ENCODE results near the gene CST9L.

DNA sequence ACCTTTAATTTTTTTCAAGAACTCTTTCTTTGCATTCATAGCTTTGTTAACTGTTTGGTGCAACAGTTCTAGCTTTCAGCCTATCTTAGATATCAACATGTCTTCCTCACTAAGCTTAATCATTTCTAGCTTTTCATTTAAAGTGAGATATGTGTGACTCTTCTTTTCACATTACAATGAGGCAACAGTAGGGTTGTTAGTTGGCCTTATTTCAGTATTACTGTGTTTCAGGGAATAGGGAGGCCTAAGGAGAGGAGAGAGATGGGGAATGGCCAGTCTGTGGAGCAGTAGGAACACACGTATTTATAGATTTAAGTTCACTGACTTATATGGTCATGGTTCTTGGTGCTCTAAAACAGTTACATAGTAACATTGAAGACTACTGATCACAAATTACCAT lies 35.8 kb downstream of the CST9L start:
- TF ChIP-seq, protein P1, sequence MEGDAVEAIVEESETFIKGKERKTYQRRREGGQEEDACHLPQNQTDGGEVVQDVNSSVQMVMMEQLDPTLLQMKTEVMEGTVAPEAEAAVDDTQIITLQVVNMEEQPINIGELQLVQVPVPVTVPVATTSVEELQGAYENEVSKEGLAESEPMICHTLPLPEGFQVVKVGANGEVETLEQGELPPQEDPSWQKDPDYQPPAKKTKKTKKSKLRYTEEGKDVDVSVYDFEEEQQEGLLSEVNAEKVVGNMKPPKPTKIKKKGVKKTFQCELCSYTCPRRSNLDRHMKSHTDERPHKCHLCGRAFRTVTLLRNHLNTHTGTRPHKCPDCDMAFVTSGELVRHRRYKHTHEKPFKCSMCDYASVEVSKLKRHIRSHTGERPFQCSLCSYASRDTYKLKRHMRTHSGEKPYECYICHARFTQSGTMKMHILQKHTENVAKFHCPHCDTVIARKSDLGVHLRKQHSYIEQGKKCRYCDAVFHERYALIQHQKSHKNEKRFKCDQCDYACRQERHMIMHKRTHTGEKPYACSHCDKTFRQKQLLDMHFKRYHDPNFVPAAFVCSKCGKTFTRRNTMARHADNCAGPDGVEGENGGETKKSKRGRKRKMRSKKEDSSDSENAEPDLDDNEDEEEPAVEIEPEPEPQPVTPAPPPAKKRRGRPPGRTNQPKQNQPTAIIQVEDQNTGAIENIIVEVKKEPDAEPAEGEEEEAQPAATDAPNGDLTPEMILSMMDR (IDR thresholded peaks at IDR 0.05): no peak
- no peak for TF ChIP-seq POLR2A (IDR thresholded peaks at IDR 0.05)

All from heart left ventricle (tissue), 13 donors.